ENCODE data around the gene CTDP1.
"Not testable (repeated sequence)": the region's sequence is repeated elsewhere in the genome, so short reads cannot be mapped to it uniquely, and the experiment has no call there.

Gene CTDP1

GRCh38 chr18:79735071-79735980, 55.7 kb downstream of the CTDP1 start:
- H3K4me3 ChIP-seq (ENCODE audit: low read depth, low read length) = no peak overlapping the region
- no peak for TF ChIP-seq CTCF (IDR thresholded peaks at IDR 0.05; ENCODE audit: low read depth, low read length)

- no peak for TF ChIP-seq CTCF (IDR thresholded peaks at IDR 0.05; ENCODE audit: low read depth, low read length)
- H3K4me3 ChIP-seq (ENCODE audit: low read depth, low read length) = no peak overlapping the region
Observed at GRCh38 chr18:79736230-79736629, 56.6 kb downstream of the CTDP1 start.

GRCh38 chr18:79736846-79737245, 57.2 kb downstream of the CTDP1 start:
- H3K4me3 ChIP-seq (ENCODE audit: low read depth, low read length) = no peak overlapping the region
- no peak for TF ChIP-seq CTCF (IDR thresholded peaks at IDR 0.05; ENCODE audit: low read depth, low read length)

GRCh38 chr18:79737426-79737825, 57.8 kb downstream of the CTDP1 start:
- no peak for TF ChIP-seq CTCF (IDR thresholded peaks at IDR 0.05; ENCODE audit: low read depth, low read length)
- no peak overlapping the region for H3K4me3 ChIP-seq (ENCODE audit: low read depth, low read length)

- TF ChIP-seq CTCF (IDR thresholded peaks at IDR 0.05; ENCODE audit: low read depth, low read length) = no peak
Observed at GRCh38 chr18:79738041-79738461, 58.4 kb downstream of the CTDP1 start.

GRCh38 chr18:79738581-79739439, 59.2 kb downstream of the CTDP1 start:
- no peak overlapping the region for H3K4me3 ChIP-seq (ENCODE audit: low read depth, low read length)
- TF ChIP-seq CTCF (IDR thresholded peaks at IDR 0.05; ENCODE audit: low read depth, low read length) = no peak

More at GRCh38 chr18:79738041-79738461, 58.4 kb downstream of the CTDP1 start:
- no peak overlapping the region for H3K4me3 ChIP-seq (ENCODE audit: low read depth, low read length)

- TF ChIP-seq CTCF (IDR thresholded peaks at IDR 0.05; ENCODE audit: low read depth, low read length) = no peak
- no peak overlapping the region for H3K4me3 ChIP-seq (ENCODE audit: low read depth, low read length)
Observed at GRCh38 chr18:79739440-79739778, 59.8 kb downstream of the CTDP1 start.

- not testable (repeated sequence) for H3K4me3 ChIP-seq (ENCODE audit: low read depth, low read length)
Observed at GRCh38 chr18:79740047-79740446, 60.4 kb downstream of the CTDP1 start.
